ENCODE measurements around the gene MGAM2.

GRCh38 chr7:142125256-142125955, 13.9 kb downstream of the MGAM2 start:
- no peak for TF ChIP-seq EZH2 (IDR thresholded peaks at IDR 0.05; ENCODE audit: borderline replicate concordance, control insufficient read depth, low read depth, low read length)
- no peak for TF ChIP-seq TARDBP (IDR thresholded peaks at IDR 0.05; ENCODE audit: borderline replicate concordance)
- TF ChIP-seq MYC (IDR thresholded peaks at IDR 0.05; ENCODE audit: insufficient read depth, insufficient read length, insufficient replicate concordance, low read length, severe bottlenecking), result no peak
- TF ChIP-seq BHLHE40 (IDR thresholded peaks at IDR 0.05; ENCODE audit: borderline replicate concordance in 1 of 2, low read depth in 2 of 2, low read length in 1 of 2), result no peak
- no peak for TF ChIP-seq POLR2AphosphoS5 (IDR thresholded peaks at IDR 0.05; ENCODE audit: low read length)
